ENCODE measurements around the gene MOV10L1. TPM values are rescaled to one million over a fixed set of nuclear protein-coding genes. Genes with fewer than 3 reads are reported as not detected.

MOV10L1 gene
- total RNA-seq, 1 experiment from 2014 or later: not detected

DNA sequence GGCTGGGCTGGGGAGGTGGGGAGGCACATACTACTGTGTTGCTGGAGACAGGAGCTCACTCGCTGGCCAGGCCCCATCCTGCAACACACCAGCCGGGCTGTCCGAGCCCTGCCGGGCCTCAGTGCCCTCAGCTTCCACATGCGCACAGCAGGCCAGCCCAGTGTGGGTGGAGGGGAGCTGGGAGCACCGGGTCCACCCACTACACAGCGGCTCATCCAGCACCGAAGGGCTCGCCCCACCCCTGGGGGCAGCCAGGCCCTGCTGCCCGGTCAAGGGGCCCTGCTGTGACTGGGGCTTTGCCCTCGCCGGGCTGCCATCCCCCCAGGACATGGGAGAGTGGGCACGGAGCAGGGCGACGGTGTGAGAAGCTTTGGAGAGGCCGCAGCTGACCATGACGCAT lies 41.0 kb upstream of the MOV10L1 start:
- CTCF ChIA-PET: no interaction called here
- H3K27me3 ChIP-seq (replicated peaks; ENCODE audit: insufficient read depth, low read depth, low read length, poor library complexity): no peaks in the 10 kb centered on the region
- no peak for DNase-seq (ENCODE audit: low spot score)
- TF ChIP-seq EZH2 (IDR thresholded peaks at IDR 0.05; ENCODE audit: borderline replicate concordance, low read depth, low read length, poor library complexity, severe bottlenecking): no peak
- TF ChIP-seq, protein P1, sequence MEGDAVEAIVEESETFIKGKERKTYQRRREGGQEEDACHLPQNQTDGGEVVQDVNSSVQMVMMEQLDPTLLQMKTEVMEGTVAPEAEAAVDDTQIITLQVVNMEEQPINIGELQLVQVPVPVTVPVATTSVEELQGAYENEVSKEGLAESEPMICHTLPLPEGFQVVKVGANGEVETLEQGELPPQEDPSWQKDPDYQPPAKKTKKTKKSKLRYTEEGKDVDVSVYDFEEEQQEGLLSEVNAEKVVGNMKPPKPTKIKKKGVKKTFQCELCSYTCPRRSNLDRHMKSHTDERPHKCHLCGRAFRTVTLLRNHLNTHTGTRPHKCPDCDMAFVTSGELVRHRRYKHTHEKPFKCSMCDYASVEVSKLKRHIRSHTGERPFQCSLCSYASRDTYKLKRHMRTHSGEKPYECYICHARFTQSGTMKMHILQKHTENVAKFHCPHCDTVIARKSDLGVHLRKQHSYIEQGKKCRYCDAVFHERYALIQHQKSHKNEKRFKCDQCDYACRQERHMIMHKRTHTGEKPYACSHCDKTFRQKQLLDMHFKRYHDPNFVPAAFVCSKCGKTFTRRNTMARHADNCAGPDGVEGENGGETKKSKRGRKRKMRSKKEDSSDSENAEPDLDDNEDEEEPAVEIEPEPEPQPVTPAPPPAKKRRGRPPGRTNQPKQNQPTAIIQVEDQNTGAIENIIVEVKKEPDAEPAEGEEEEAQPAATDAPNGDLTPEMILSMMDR (conservative IDR thresholded peaks at IDR 0.05; ENCODE audit: low read depth, low read length): no peak
- no peak overlapping the region for H3K4me3 ChIP-seq (ENCODE audit: low read depth, low read length, poor library complexity, severe bottlenecking)
- POLR2A ChIA-PET (ENCODE audit: low non-redundant PET): interaction anchor here (0.5 kb wide), 1 partner anchor 167 kb away, joined by 4 read pairs; no protein-coding TSS in a partner anchor
- intact Hi-C loops (cut with micrococcal nuclease; ENCODE audit: unreplicated experiment): no loop called here
- BruUV-seq (replicated peaks): no TSS peak
- no peak overlapping the region for H3K27ac ChIP-seq (ENCODE audit: low read depth, low read length, poor library complexity, severe bottlenecking)
- no peaks in the 10 kb centered on the region for H3K9me3 ChIP-seq (ENCODE audit: low read depth, low read length, poor library complexity, severe bottlenecking)
- no peaks in the 10 kb centered on the region for H3K4me1 ChIP-seq (ENCODE audit: insufficient read depth, low read length, poor library complexity, severe bottlenecking)
- H3K36me3 ChIP-seq (ENCODE audit: insufficient read depth, low read length, poor library complexity, severe bottlenecking): no peaks in the 10 kb centered on the region

DNA sequence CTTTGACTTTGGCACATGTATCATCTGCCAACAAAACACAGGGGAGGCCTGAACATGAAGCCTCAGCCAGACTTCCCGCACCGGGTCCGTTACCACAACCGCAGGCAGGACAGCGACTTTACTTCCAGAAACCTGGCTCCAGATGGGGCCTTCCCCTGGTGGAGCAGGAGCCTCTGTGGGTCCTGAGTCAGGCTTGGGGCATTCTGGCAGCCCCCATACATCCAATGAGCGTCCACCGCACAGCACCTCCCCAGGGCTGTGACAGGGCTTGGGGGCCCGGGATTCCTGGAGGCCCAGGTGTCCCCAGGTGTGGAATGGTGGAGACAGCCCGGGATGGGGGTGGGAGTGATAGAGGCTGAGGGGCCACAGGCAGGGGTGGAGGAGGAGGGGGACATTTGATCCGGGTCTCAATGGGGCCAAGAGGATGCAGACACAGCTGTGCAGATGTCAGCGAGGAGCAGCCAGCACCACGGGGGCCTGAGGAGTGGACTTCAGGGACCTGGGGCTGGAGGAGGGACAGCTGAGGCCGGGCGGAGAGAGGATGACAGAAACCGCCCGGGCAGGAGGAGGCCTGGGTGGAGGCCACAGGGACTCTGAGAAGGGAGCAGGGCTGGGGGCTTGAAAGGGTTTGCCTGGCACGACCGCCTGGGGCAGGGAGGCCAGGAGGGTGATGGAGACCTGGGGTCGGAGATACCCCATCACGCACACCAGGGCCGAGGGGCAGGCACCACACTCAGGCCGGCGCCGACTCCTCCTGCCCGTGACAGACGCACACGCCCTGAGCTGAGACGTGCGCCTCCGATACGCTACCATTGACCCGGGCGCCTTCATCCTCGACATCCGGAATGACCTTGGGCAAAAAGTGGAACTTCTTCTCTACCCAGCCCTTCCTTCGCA lies 40.3 kb upstream of the MOV10L1 start:
- Histone ChIP-seq H3K36me3 (ENCODE audit: insufficient read depth, low read length, poor library complexity, severe bottlenecking) (no peaks in the 10 kb centered on the region), H3K4me3 (ENCODE audit: low read depth, low read length, poor library complexity, severe bottlenecking) (no peak overlapping the region), H3K9me3 (ENCODE audit: low read depth, low read length, poor library complexity, severe bottlenecking) (no peaks in the 10 kb centered on the region), H3K4me1 (ENCODE audit: insufficient read depth, low read length, poor library complexity, severe bottlenecking) (no peaks in the 10 kb centered on the region), H3K27me3 (replicated peaks; ENCODE audit: insufficient read depth, low read depth, low read length, poor library complexity) (no peaks in the 10 kb centered on the region), H3K27ac (ENCODE audit: low read depth, low read length, poor library complexity, severe bottlenecking) (no peak overlapping the region)
- BruUV-seq (replicated peaks): no TSS peak
- no peak for DNase-seq (ENCODE audit: low spot score)
- no peak for TF ChIP-seq EZH2 (IDR thresholded peaks at IDR 0.05; ENCODE audit: borderline replicate concordance, low read depth, low read length, poor library complexity, severe bottlenecking)
- TF ChIP-seq, protein P1 (conservative IDR thresholded peaks at IDR 0.05; ENCODE audit: low read depth, low read length): no peak
- CTCF ChIA-PET: interaction anchor here (1.7 kb wide), 1 partner anchor 19 kb away, joined by 4 read pairs; no protein-coding TSS in a partner anchor
- POLR2A ChIA-PET (ENCODE audit: low non-redundant PET): no interaction called here
- intact Hi-C loops (cut with micrococcal nuclease; ENCODE audit: unreplicated experiment): no loop called here

DNA sequence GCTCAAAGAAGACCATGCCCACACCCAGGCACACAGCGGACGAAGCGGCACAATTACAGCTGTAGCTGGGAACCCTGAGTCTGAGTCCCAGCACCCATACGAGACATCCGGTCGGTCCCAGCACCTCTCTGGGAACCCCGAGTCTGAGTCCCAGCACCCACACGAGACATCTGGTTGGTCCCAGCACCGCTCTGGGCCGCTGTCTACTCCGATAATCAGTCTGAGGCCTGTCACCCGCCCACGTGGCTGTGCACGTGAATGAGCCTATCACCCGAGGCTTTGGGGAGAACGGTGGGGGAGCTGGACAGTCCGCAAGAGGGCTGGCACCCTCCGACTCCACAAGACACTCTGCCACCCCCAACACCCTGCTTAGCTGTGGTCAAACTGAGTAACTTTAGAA lies 37.9 kb upstream of the MOV10L1 start:
- no peak for DNase-seq (ENCODE audit: low spot score)
- intact Hi-C loops (cut with micrococcal nuclease; ENCODE audit: unreplicated experiment): no loop called here
- no TSS peak for BruUV-seq (replicated peaks)
- Histone ChIP-seq H3K36me3 (ENCODE audit: insufficient read depth, low read length, poor library complexity, severe bottlenecking) (no peaks in the 10 kb centered on the region), H3K4me1 (ENCODE audit: insufficient read depth, low read length, poor library complexity, severe bottlenecking) (no peaks in the 10 kb centered on the region), H3K4me3 (ENCODE audit: low read depth, low read length, poor library complexity, severe bottlenecking) (no peak overlapping the region), H3K27me3 (replicated peaks; ENCODE audit: insufficient read depth, low read depth, low read length, poor library complexity) (no peaks in the 10 kb centered on the region), H3K9me3 (ENCODE audit: low read depth, low read length, poor library complexity, severe bottlenecking) (no peaks in the 10 kb centered on the region), H3K27ac (ENCODE audit: low read depth, low read length, poor library complexity, severe bottlenecking) (no peak overlapping the region)
- POLR2A ChIA-PET (ENCODE audit: low non-redundant PET): no interaction called here
- CTCF ChIA-PET: no interaction called here
- no peak for TF ChIP-seq EZH2 (IDR thresholded peaks at IDR 0.05; ENCODE audit: borderline replicate concordance, low read depth, low read length, poor library complexity, severe bottlenecking)
- TF ChIP-seq, protein P1 (conservative IDR thresholded peaks at IDR 0.05; ENCODE audit: low read depth, low read length): no peak
